ENCODE measurements around the gene TRAF5.
A peak's percentile ranks its signal among the peaks of the same experiment; 100 is the strongest.

TRAF5 gene

DNA sequence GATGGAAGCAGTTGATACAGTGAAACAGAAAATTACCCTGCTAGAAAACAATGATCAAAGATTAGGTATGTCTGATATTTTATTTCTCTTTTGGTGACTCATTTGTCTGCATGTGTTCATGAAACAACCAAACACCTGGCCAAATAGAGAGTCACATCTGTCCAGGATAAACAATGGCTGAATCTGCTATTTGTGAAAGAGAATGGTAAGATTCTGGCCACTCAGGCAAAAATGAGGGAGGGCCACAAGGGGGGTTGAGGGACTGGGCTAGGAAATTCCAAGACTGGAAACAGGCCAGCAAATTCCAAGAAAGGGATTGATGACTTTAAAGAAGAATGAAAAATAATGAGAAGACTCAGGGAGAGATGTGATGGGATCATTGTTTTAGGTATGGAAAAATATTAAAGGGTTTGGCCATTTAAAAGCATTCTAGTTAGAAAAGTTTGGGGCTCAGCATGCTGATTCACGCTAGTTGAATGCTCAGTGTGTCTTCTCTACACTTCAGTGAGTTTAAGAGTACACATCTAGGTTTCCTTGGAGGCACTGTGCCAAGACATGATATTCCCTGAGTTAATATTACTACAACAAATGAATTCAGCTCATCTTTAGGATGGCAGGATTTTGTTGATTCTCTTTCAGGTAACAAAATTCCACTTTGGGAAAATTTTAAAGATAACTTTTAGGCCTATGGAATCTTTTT, 44.9 kb downstream of the TRAF5 start:
- DNase-seq (ENCODE audit: low spot score) = no peak
- Histone ChIP-seq H3K27ac (no peak overlapping the region), H3K4me3 (no peak overlapping the region)
- TF ChIP-seq, protein P1, sequence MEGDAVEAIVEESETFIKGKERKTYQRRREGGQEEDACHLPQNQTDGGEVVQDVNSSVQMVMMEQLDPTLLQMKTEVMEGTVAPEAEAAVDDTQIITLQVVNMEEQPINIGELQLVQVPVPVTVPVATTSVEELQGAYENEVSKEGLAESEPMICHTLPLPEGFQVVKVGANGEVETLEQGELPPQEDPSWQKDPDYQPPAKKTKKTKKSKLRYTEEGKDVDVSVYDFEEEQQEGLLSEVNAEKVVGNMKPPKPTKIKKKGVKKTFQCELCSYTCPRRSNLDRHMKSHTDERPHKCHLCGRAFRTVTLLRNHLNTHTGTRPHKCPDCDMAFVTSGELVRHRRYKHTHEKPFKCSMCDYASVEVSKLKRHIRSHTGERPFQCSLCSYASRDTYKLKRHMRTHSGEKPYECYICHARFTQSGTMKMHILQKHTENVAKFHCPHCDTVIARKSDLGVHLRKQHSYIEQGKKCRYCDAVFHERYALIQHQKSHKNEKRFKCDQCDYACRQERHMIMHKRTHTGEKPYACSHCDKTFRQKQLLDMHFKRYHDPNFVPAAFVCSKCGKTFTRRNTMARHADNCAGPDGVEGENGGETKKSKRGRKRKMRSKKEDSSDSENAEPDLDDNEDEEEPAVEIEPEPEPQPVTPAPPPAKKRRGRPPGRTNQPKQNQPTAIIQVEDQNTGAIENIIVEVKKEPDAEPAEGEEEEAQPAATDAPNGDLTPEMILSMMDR (IDR thresholded peaks at IDR 0.05) = no peak

DNA sequence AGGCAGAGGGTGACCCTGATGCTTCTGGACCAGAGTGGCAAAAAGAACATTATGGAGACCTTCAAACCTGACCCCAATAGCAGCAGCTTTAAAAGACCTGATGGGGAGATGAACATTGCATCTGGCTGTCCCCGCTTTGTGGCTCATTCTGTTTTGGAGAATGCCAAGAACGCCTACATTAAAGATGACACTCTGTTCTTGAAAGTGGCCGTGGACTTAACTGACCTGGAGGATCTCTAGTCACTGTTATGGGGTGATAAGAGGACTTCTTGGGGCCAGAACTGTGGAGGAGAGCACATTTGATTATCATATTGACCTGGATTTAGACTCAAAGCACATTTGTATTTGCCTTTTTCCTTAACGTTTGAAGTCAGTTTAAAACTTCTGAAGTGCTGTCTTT, 45.8 kb downstream of the TRAF5 start:
- no peak for DNase-seq (ENCODE audit: low spot score)
- TF ChIP-seq, protein P1 (IDR thresholded peaks at IDR 0.05) = no peak
- Histone ChIP-seq H3K27ac (no peak overlapping the region), H3K4me3 (no peak overlapping the region)

DNA sequence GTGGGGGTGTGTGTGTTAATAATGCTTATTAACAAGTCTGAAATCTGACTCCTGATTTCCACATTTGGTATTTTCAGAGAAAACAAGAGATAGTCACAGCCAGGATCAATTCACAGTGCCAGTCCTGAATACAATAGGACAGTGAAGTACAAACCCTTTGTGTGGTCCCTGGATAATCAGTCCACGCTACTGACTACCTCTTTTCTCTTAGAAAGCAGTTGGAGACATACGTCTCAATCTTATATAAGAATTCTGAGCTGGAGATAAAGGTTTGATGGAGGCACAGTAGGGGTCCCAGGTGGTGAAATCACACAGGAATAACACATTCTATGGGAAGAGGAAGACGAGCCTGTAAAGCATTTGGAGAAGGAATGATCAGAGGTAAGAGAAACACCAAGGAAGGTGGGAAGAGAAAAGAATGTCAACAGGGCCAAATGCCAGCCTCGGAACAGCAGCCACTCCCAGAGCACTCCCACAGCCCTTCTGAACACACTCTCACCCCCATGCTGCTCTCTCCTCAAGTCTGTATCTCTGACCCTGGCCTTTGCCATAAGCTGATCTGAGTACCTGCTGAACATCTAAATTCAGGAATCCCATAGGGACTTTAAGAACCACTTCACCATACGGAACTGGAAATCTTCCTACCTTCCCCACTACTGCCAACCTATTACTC, 48.6 kb downstream of the TRAF5 start:
- H3K4me3 ChIP-seq = no peak overlapping the region
- DNase-seq (ENCODE audit: low spot score) = no peak
- TF ChIP-seq, protein P1 (IDR thresholded peaks at IDR 0.05) = no peak
- H3K27ac ChIP-seq = no peak overlapping the region

DNA sequence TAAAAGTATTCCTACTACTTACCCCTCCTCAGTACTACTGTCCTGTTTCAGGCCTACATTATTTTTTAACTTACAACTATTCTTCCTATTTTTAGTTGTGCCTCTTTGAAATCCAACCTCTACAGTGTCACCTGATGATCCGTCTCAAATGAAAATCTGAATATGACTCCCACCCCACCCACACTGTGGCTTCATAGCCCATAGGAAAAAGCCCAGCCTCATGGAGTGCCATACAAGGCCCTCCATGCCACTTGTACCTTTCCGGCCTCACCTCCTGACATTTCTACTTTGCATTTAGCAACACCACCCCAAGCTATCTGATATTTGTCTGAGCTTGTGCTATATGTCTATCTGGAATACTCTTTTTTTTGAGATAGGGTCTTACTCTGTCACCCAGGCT, 49.3 kb downstream of the TRAF5 start:
- Histone ChIP-seq H3K4me3 (no peak overlapping the region), H3K27ac (no peak overlapping the region)
- DNase-seq (ENCODE audit: low spot score) = no peak
- TF ChIP-seq, protein P1 (IDR thresholded peaks at IDR 0.05) = no peak

DNA sequence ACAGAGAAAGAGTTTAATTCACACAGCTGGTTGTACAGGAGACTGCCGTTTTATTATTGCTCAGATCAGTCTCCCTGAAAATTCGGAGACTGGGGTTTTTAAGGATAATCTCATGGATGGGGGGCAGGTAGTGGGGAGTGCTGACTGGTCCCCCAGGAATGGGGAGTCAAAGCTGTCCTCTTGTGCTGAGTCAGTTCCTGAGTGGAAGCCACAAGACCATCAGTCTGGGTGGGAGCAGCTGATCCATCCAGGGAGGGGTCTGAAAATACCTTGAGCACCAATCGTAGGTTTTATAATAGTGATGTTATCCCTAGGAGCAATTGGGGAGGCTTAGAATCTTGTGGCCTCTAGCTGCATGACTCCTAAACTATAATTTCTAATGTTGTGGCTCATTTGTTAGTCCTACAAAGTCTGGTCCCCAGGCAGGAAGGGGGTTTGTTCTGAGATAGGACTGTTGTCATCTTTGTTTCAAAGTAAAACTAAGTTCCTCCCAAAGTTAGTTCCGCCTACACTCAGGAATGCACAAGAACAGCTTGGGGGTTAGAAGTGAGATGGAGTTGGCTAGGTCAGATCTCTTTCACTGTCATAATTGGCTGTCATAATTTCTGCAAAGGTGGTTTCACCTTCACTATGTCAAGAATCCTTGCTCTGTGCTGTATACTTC, 50.3 kb downstream of the TRAF5 start:
- peak overlapping the region in 1 of 2 donors; percentile 20 for H3K27ac ChIP-seq
- no peak overlapping the region for H3K4me3 ChIP-seq
- no peak for DNase-seq (ENCODE audit: low spot score)
- TF ChIP-seq, protein P1 (IDR thresholded peaks at IDR 0.05) = no peak

DNA sequence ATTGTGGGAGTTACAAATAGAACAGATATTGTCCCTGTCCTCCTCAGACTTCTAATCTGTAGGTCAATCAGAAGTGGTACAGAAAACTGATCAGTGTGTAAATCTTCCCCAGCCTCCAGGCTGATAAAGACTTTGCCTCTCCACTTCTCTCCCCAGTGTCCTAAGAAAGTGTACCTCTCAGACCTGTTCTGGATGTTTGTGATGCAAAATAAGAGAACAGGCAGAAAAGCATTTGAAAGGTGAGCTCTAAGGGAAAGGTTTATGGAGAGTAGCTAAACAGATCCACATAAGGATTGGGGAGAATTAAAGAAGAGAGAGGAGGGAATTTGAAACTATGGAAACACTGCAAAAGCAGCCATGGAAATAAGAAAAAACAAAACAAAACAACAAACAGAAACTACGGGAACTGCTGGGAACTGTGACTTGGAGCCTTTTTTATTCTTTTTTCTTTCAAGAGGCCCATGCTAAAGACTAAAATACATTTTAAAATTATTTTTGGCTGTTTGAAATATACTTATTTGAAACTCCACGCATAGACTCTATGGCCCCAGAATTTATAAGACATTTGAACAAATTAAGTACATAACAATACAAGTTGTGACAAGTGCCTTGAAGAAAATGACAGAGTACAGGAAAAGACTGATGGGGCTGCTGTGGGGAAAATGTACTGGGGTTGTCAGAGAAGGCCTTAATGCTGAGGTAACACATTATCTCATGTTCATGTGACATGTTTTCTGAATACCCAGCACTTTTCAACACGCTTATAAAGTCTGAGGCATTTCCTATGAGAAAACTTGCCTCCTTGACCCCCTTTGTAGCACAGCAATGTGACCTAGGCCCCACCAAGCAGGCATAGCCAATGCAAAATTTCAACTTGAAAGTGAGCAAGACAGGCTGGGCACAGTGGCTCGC, 51.2 kb downstream of the TRAF5 start:
- no peak for DNase-seq (ENCODE audit: low spot score)
- no peak overlapping the region for H3K4me3 ChIP-seq
- peak overlapping the region in 1 of 2 donors; percentile 29 for H3K27ac ChIP-seq
- TF ChIP-seq, protein P1 (IDR thresholded peaks at IDR 0.05) = no peak

All from coronary artery (tissue), 2 donors.